GM12878 (cell line): ENCODE results near the gene FILIP1L.

ENCODE experiments used
- CHD1 ChIP-seq: IDR thresholded peaks from 2 replicates; pipeline ENCODE4 v1.6.1; 2012; ENCODE audit warnings: low read depth, low read length, improper control_type of control experiment
- CREM ChIP-seq: IDR thresholded peaks from 2 replicates; pipeline ENCODE4 v1.6.1; 2014; ENCODE audit warnings: antibody characterized with exemption, low read depth
- EZH2 ChIP-seq: IDR thresholded peaks from 2 replicates; pipeline ENCODE4 v1.6.1; 2012; ENCODE audit warnings: low read depth, mild to moderate bottlenecking, control low read depth, inconsistent platforms, low read length, borderline replicate concordance; ENCODE audit not compliant: control insufficient read depth
- HCFC1 ChIP-seq: fragments of 150-350 bp; IDR thresholded peaks from 2 replicates; pipeline ENCODE4 v1.6.1; 2014; ENCODE audit warnings: low read length
- JUND ChIP-seq: IDR thresholded peaks from 2 replicates; pipeline ENCODE4 v1.6.1; 2012; ENCODE audit warnings: low read depth, mild to moderate bottlenecking, low read length, improper control_type of control experiment, moderate library complexity
- KLF5 ChIP-seq: fragments of 450-650 bp; IDR thresholded peaks from 2 replicates; pipeline ENCODE4 v1.6.1; 2014; ENCODE audit warnings: mild to moderate bottlenecking; ENCODE audit not compliant: partially characterized antibody
- MYC ChIP-seq: IDR thresholded peaks from 2 replicates; pipeline ENCODE4 v1.6.1; 2011; ENCODE audit warnings: mild to moderate bottlenecking, low read length, moderate library complexity, inconsistent platforms; ENCODE audit not compliant: insufficient read depth, insufficient replicate concordance, insufficient read length, severe bottlenecking
- POLR2AphosphoS5 ChIP-seq: IDR thresholded peaks from 2 replicates; pipeline ENCODE4 v1.6.1; 2011; ENCODE audit warnings: mild to moderate bottlenecking, low read length, inconsistent platforms
- TAF1 ChIP-seq: IDR thresholded peaks from 2 replicates; pipeline ENCODE4 v1.6.1; 2011; ENCODE audit warnings: mild to moderate bottlenecking, low read depth, low read length, borderline replicate concordance
- TF ChIP-seq, protein P1 (sequence below): fragments of 450-650 bp; IDR thresholded peaks from 2 replicates; pipeline ENCODE4 v1.6.1; 2017; ENCODE audit warnings: mild to moderate bottlenecking, moderate library complexity
- TF ChIP-seq, protein P2 (sequence below): IDR thresholded peaks from 2 replicates; pipeline ENCODE4 v1.6.1; 2011; ENCODE audit warnings: borderline replicate concordance, low read depth, mild to moderate bottlenecking, moderate library complexity, mixed read lengths, low read length; ENCODE audit not compliant: insufficient read depth; ENCODE audit errors: extremely low read length
- TF ChIP-seq, protein P3 (sequence below), 3 experiments: IDR thresholded peaks in 2 of 3; conservative IDR thresholded peaks in 1 of 3; 2 replicates each; pipeline ENCODE4 v1.5.1; 2011; ENCODE audit warnings: low read depth in 3 of 3, low read length in 3 of 3, mild to moderate bottlenecking in 3 of 3, control low read depth in 2 of 3, moderate library complexity in 2 of 3, inconsistent platforms in 1 of 3, mixed read lengths in 1 of 3; ENCODE audit not compliant: control insufficient read depth in 2 of 3, insufficient read depth in 1 of 3; ENCODE audit errors: extremely low read depth in 1 of 3

DNA sequence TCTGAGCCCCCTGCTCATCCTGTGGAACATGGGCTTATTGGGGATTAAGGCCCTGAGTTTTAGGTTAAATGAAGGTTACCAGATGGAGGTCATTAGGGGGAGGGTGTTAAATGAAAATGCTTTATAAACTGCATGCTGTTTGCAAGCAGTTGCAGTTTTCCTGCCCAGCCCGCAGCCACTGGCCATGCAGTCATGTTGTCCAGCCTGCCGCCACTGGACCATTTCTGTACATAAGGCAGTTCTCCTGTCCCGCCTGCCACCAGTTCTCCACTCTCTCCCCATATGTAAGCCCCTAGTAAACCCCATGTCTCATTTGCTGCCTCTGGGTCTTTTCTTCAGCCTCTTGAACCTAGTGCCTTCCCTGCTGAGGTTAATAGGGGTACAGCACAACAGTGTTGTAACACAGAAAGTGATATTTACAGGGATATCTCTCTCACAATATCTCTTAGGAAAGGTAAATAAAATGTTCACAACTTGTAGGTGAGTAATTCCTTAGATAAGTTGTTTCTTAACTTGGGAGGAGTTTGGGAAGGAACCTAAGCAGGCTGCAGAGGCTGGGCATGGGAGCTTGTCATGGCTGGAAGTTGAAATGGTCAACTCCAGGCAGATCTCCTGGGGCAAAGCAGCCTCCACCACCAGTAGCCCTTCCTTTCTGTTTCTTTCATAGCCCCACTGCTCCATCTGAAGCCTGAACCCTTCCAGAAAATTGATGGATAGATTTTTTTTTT lies 148.5 kb downstream of the FILIP1L start:
- TF ChIP-seq HCFC1 (no peak), CHD1 (no peak), JUND (no peak), MYC (no peak), TAF1 (no peak), CREM (no peak), KLF5 (no peak), EZH2 (no peak), POLR2AphosphoS5 (no peak)
- TF ChIP-seq, protein P1, sequence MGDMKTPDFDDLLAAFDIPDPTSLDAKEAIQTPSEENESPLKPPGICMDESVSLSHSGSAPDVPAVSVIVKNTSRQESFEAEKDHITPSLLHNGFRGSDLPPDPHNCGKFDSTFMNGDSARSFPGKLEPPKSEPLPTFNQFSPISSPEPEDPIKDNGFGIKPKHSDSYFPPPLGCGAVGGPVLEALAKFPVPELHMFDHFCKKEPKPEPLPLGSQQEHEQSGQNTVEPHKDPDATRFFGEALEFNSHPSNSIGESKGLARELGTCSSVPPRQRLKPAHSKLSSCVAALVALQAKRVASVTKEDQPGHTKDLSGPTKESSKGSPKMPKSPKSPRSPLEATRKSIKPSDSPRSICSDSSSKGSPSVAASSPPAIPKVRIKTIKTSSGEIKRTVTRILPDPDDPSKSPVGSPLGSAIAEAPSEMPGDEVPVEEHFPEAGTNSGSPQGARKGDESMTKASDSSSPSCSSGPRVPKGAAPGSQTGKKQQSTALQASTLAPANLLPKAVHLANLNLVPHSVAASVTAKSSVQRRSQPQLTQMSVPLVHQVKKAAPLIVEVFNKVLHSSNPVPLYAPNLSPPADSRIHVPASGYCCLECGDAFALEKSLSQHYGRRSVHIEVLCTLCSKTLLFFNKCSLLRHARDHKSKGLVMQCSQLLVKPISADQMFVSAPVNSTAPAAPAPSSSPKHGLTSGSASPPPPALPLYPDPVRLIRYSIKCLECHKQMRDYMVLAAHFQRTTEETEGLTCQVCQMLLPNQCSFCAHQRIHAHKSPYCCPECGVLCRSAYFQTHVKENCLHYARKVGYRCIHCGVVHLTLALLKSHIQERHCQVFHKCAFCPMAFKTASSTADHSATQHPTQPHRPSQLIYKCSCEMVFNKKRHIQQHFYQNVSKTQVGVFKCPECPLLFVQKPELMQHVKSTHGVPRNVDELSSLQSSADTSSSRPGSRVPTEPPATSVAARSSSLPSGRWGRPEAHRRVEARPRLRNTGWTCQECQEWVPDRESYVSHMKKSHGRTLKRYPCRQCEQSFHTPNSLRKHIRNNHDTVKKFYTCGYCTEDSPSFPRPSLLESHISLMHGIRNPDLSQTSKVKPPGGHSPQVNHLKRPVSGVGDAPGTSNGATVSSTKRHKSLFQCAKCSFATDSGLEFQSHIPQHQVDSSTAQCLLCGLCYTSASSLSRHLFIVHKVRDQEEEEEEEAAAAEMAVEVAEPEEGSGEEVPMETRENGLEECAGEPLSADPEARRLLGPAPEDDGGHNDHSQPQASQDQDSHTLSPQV: no peak
- TF ChIP-seq, protein P2, sequence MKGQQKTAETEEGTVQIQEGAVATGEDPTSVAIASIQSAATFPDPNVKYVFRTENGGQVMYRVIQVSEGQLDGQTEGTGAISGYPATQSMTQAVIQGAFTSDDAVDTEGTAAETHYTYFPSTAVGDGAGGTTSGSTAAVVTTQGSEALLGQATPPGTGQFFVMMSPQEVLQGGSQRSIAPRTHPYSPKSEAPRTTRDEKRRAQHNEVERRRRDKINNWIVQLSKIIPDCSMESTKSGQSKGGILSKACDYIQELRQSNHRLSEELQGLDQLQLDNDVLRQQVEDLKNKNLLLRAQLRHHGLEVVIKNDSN: no peak
- TF ChIP-seq, protein P3, sequence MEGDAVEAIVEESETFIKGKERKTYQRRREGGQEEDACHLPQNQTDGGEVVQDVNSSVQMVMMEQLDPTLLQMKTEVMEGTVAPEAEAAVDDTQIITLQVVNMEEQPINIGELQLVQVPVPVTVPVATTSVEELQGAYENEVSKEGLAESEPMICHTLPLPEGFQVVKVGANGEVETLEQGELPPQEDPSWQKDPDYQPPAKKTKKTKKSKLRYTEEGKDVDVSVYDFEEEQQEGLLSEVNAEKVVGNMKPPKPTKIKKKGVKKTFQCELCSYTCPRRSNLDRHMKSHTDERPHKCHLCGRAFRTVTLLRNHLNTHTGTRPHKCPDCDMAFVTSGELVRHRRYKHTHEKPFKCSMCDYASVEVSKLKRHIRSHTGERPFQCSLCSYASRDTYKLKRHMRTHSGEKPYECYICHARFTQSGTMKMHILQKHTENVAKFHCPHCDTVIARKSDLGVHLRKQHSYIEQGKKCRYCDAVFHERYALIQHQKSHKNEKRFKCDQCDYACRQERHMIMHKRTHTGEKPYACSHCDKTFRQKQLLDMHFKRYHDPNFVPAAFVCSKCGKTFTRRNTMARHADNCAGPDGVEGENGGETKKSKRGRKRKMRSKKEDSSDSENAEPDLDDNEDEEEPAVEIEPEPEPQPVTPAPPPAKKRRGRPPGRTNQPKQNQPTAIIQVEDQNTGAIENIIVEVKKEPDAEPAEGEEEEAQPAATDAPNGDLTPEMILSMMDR (IDR thresholded peaks at IDR 0.05 in 2 of 3, conservative IDR thresholded peaks at IDR 0.05 in 1 of 3; ENCODE audit: control insufficient read depth in 2 of 3, extremely low read depth in 1 of 3, insufficient read depth in 1 of 3, low read depth in 3 of 3, low read length in 3 of 3): no peak
